ENCODE results near the gene NAB1. TPM values are rescaled to one million over a fixed set of nuclear protein-coding genes. Genes with fewer than 3 reads are reported as not detected.
A peak's percentile ranks its signal among the peaks of the same experiment; 100 is the strongest.

The NAB1 gene
- total RNA-seq, 4 donors from 2014 or later: 63.3 to 84.3 (median 70.6) TPM

DNA sequence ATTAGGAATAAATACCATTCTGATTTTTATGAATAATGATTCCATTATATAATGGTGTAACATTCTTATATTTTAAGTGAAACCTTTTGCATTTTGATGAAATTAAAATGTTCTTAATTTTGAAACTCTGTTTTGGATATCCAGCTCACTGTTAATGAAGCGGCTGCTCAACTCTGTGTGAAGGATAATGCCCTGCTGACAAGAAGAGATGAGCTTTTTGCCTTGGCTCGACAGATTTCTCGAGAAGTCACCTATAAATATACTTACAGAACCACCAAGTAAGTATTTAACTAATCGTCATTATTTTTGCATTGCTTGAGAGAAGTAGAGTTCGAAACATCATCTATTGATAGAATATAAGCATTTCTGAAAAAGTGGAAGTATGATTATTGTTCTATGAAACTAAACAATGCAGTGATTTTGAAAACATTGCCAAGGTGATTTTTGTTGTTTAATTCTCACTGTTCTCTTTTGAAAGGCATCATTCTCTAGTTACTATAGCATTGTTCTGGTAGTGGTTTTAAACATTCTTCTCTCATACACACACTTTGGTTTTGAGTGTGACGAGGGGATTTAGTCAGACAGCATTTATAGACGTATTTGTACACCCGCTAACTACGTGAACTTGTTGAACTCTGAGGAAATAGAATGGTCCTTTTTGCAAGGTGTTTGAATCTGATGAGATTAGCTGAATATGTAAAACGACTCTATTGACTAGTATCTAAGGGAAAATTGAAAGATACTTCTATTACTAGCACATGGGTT, 21.5 kb downstream of the NAB1 start:
- TF ChIP-seq, protein P1, sequence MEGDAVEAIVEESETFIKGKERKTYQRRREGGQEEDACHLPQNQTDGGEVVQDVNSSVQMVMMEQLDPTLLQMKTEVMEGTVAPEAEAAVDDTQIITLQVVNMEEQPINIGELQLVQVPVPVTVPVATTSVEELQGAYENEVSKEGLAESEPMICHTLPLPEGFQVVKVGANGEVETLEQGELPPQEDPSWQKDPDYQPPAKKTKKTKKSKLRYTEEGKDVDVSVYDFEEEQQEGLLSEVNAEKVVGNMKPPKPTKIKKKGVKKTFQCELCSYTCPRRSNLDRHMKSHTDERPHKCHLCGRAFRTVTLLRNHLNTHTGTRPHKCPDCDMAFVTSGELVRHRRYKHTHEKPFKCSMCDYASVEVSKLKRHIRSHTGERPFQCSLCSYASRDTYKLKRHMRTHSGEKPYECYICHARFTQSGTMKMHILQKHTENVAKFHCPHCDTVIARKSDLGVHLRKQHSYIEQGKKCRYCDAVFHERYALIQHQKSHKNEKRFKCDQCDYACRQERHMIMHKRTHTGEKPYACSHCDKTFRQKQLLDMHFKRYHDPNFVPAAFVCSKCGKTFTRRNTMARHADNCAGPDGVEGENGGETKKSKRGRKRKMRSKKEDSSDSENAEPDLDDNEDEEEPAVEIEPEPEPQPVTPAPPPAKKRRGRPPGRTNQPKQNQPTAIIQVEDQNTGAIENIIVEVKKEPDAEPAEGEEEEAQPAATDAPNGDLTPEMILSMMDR (IDR thresholded peaks at IDR 0.05): no peak
- TF ChIP-seq EP300 (IDR thresholded peaks at IDR 0.05) (no peak), POLR2A (IDR thresholded peaks at IDR 0.05) (no peak)
- Histone ChIP-seq H3K4me3 (no peak overlapping the region), H3K9me3 (no peaks in the 10 kb centered on the region), H3K4me1 (peaks cover 0 to 24% (median 0%) of the 10 kb centered on the region in 4 donors), H3K27me3 (no peaks in the 10 kb centered on the region), H3K36me3 (peaks cover 0 to 54% (median 0%) of the 10 kb centered on the region in 3 donors), H3K27ac (no peak overlapping the region)
- DNase-seq (ENCODE audit: low spot score in 2 of 2): no peak
- 85 to 87% methylated on average over 10 of the region's 10 CpGs for WGBS, 2 donors

DNA sequence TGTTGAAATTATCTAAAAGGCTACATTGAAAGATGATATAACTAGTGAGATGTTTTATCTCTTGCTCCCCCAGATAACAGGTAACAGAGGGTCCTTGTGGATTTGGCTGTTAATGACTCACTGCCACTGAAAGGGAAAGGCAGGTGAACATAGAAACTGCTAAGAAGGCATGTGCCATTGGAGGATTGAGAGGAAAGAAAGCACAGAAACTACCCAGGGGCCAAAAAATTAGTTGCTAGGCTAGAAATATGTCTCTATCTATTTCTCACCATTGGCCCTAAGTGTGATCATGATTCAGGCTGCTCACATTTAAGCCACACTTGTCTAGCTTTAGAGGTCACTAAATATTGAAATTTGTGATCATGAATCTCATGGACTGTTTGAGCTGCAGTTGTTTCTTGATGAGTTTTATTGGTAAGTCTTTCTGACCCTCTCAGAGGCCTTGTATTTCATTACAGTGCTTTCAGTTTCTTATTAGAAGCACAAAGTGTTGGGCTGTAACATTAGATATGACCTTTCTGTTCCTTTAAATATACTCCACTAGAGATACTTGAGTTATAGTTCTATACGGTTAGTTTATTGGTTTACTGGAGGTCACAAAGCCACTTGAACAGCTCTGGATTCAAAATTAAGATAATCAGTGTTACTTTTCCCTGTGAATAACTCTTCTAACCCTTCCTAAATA, 26.2 kb downstream of the NAB1 start:
- no peaks in the 10 kb centered on the region for H3K27me3 ChIP-seq
- no peak for DNase-seq (ENCODE audit: low spot score in 2 of 2)
- 31 to 47% methylated on average over 1 of the region's 1 CpG for WGBS, 2 donors
- H3K4me1 ChIP-seq: peaks cover 0 to 32% (median 5%) of the 10 kb centered on the region in 4 donors
- no peak overlapping the region for H3K4me3 ChIP-seq
- H3K9me3 ChIP-seq: no peaks in the 10 kb centered on the region
- H3K27ac ChIP-seq: no peak overlapping the region
- H3K36me3 ChIP-seq: peaks cover 0 to 60% (median 0%) of the 10 kb centered on the region in 3 donors
- TF ChIP-seq POLR2A (IDR thresholded peaks at IDR 0.05): no peak
- no peak for TF ChIP-seq EP300 (IDR thresholded peaks at IDR 0.05)
- TF ChIP-seq, protein P1 (IDR thresholded peaks at IDR 0.05): no peak

DNA sequence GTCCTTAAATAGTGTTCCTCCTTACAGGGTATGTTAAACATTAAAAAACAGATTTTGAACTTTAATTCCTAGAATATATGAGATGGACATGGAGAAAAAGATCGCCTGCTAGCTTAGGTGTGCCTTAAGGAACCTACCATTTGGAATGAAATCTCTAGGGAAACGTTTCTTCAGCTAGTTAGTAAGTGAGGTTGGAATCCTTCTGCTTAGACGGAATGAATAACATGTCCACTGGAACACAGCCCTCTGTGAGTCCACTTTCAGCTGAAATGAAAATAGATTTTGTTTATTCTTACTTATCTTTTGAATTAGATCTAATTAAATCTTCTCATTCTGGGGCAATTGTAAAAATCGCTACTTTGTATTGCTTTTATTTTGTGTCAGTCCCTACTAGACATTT, 28.4 kb downstream of the NAB1 start:
- H3K36me3 ChIP-seq: peaks cover 0 to 39% (median 0%) of the 10 kb centered on the region in 3 donors
- no peak for DNase-seq (ENCODE audit: low spot score in 2 of 2)
- peak overlapping the region in 1 of 4 donors; percentile 50 for H3K27ac ChIP-seq
- no peak overlapping the region for H3K4me3 ChIP-seq
- H3K9me3 ChIP-seq: no peaks in the 10 kb centered on the region
- 64 to 68% methylated on average over 4 of the region's 4 CpGs for WGBS, 2 donors
- H3K27me3 ChIP-seq: no peaks in the 10 kb centered on the region
- H3K4me1 ChIP-seq: peaks cover 0 to 41% (median 5%) of the 10 kb centered on the region in 4 donors
- no peak for TF ChIP-seq EP300 (IDR thresholded peaks at IDR 0.05)
- no peak for TF ChIP-seq POLR2A (IDR thresholded peaks at IDR 0.05)
- TF ChIP-seq, protein P1 (IDR thresholded peaks at IDR 0.05): no peak

DNA sequence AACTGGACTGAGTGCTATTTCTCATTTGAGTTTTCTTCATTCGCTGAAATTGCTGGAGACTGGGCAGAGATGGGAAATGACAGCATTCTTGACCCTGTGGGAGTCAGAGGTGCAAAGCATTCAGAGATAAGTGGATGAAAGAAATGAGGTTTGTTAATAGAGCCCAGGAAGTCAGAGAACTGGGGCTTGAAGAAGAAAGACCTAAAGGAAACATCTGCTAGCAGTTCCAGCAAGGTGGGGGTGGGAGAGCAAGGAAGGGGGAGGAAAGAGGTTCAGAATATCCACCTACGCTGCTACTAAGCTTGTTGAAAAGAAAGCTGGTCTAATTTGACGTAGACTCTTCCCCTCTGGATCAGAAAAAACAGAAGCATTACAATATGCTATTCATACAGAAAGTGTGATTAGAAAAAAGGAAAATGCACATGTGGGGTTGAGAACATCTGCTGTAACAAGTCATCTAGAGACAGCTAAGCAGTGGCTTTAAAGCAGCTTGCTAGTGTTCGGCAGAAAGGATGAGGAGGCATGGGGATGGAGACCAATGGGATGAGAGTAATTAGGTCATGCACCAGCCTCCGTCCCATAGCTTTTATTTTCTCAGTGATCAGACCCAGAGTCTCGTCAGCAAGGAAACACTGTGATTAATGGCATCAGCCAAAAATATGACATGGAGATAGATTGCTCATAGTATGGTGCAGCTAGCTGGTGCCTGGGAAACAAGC, 29.7 kb downstream of the NAB1 start:
- no peaks in the 10 kb centered on the region for H3K27me3 ChIP-seq
- H3K27ac ChIP-seq: peak overlapping the region in 2 of 4 donors; percentile 30 to 43
- no peaks in the 10 kb centered on the region for H3K9me3 ChIP-seq
- H3K4me3 ChIP-seq: no peak overlapping the region
- peaks cover 0 to 29% (median 0%) of the 10 kb centered on the region in 3 donors for H3K36me3 ChIP-seq
- DNase-seq (ENCODE audit: low spot score in 2 of 2): no peak
- H3K4me1 ChIP-seq: peaks cover 0 to 41% (median 5%) of the 10 kb centered on the region in 4 donors
- 32 to 35% methylated on average over 6 of the region's 6 CpGs for WGBS, 2 donors
- TF ChIP-seq EP300 (IDR thresholded peaks at IDR 0.05): no peak
- no peak for TF ChIP-seq POLR2A (IDR thresholded peaks at IDR 0.05)
- TF ChIP-seq, protein P1 (IDR thresholded peaks at IDR 0.05): no peak

Measured in tibial nerve (tissue), 4 donors.